Choroid plexus epithelial cell (primary cell): ENCODE measurements around the gene ARL3.
A peak's percentile ranks its signal among the peaks of the same experiment; 100 is the strongest.

Experiments
- DNase-seq: peaks from one replicate; pipeline ENCODE4 v3.0.0-alpha.2; 2010; ENCODE audit warnings: low read depth
- H3K4me3 ChIP-seq: 2 replicates; pipeline ENCODE4 v1.5.1; 2011; ENCODE audit warnings: low read depth, mild to moderate bottlenecking, control low read depth, low read length, moderate library complexity
- TF ChIP-seq, protein P1 (sequence below): conservative IDR thresholded peaks from 2 replicates; pipeline ENCODE4 v1.5.1; 2011; ENCODE audit warnings: low read depth, mild to moderate bottlenecking, control low read depth, inconsistent platforms, low read length, moderate library complexity

Gene ARL3

DNA sequence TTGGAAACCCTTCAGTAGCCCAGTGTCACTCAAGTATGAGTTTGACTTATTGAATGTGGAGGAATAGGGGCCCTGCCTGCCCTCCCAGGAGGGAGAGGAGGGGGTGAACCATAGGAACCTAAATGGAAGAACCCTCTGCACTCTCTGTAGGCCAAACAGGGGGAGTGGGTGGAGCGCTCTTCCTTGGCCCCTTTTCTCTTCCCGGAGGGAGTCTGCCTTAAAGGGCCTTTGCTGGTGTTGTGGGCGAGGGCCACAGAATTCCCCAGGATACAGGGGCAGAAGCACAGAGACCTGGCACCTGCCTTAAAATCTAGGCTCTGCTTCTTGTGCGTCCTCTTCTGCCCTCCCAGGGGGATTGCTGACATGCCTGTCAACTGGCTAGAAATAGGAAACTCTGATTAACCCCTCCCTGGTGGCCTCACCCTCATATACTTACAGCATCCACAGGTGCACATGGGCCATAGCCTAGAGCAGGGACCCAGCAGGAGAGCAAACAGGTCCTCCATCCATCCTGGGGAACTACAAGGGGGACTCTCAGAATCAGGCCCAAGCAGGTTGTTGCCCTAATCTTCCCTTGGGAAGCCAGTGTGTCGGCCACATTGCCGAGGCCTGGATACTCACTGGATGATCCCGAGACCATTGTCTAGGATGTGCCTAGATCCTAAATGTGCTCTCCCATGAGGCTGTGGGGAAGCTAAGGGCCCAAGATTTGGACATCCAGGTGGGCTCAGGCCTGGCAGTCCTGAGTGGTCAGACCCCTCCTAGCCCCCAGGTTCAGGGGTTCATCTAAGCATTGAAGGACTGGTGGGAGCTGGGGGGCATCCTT is 66.5 kb downstream of the ARL3 start:
- H3K4me3 ChIP-seq = peak overlapping the region; percentile 85
- TF ChIP-seq, protein P1, sequence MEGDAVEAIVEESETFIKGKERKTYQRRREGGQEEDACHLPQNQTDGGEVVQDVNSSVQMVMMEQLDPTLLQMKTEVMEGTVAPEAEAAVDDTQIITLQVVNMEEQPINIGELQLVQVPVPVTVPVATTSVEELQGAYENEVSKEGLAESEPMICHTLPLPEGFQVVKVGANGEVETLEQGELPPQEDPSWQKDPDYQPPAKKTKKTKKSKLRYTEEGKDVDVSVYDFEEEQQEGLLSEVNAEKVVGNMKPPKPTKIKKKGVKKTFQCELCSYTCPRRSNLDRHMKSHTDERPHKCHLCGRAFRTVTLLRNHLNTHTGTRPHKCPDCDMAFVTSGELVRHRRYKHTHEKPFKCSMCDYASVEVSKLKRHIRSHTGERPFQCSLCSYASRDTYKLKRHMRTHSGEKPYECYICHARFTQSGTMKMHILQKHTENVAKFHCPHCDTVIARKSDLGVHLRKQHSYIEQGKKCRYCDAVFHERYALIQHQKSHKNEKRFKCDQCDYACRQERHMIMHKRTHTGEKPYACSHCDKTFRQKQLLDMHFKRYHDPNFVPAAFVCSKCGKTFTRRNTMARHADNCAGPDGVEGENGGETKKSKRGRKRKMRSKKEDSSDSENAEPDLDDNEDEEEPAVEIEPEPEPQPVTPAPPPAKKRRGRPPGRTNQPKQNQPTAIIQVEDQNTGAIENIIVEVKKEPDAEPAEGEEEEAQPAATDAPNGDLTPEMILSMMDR = no peak
- DNase-seq = no peak

DNA sequence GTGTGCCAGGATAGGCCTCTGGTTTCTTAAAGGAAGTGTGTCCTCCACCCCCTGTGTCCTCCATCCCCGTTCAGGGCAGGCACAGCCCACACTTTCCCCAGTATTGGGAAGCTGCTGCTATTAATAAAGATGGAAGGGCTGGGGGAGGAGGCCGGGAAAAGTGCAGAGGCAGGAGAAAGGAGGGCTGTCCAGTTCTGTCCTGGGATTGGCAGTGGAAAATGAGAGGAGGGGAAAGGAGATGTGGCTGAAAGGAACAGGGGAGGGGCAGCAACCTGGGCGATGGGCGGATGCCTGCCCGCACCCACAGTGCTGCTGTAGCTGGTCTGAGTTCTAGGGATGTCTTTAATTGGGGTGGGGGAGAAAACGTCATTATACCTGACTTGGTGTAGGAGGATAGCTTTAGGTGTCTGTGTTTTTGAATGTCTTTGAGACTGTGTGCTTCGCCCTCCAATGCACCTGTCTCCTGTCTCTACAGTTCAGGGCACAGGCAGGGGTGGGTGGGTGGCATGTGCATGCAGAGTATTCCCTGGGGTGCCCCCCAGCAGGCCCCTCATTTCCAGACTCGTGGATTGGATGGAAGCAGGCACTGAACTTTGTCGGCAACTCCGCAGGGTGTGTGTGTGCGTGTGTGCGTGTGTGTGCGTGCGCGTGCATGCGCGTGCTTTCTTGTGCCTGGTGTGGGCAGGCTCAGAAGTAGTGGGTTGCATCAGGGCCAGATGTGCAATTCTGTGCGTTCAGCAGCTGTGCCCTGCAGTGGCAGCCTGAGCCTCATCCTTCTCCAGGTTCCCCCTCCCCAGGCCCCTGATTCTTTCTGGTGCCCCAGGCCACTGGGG is 67.4 kb downstream of the ARL3 start:
- TF ChIP-seq, protein P1 = no peak
- peak; percentile 62 for DNase-seq
- peak overlapping the region; percentile 85 for H3K4me3 ChIP-seq

DNA sequence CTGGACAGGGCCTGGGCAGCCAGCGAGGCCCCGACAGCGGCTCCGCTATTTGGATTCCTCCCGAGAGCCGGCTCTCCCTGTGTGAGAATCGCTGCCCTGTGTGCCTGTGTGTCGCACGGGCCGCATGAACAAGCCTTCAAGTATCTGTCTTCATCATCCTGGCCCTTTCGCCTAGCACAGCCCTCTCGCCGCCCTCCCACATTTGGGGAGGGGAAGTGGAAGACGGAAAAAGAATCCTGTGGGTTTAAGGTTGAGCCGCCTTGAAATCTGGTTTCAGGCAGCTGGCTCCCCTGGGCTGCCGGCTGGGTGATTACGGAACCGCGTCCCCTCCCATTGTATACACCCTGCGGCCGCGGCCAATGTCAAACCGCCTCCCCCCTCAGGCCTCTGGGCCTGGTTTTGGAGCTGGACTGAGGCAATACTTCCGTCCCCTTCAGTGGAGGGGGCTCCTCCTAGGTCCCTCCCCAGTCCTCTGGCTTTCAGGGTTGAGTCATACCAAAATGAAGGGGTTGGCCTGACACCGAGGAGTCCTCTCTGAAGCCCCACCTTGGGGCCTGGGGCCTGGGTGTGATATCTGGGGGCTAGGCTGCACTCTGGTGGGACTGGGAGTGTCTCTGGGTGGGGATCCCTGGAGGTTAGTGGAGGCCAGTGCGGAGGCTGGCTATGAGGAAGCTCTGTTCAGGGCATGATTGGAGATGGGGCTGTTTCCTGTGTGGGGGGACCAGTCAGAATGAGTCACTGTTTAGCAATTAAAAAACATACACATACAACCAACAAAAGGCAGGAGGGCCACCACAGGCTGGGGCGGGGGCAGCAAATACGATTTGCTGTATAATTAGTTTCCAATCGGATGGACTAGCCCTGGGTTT is 68.2 kb downstream of the ARL3 start:
- peak overlapping the region; percentile 85 for H3K4me3 ChIP-seq
- TF ChIP-seq, protein P1 = no peak
- DNase-seq = peak; percentile 95

DNA sequence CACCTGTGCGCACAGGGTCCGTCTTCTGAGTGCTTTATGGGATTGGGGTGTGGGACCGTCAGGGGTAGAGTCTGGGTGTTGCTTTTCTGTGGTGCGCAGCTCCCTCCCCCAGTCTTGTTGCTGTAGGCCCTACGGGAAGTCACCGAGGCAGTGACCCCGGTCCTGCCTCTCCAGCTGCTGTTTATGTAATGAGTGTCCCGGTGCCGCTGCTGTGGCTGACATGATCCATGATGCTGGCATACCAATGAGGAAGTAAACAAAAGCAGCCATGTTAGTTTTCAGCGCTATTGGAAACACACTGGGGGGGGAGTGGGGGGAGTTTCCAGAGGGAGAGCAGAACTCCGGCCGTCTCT is 68.8 kb downstream of the ARL3 start:
- TF ChIP-seq, protein P1 = no peak
- no peak for DNase-seq
- H3K4me3 ChIP-seq = peak overlapping the region; percentile 85

DNA sequence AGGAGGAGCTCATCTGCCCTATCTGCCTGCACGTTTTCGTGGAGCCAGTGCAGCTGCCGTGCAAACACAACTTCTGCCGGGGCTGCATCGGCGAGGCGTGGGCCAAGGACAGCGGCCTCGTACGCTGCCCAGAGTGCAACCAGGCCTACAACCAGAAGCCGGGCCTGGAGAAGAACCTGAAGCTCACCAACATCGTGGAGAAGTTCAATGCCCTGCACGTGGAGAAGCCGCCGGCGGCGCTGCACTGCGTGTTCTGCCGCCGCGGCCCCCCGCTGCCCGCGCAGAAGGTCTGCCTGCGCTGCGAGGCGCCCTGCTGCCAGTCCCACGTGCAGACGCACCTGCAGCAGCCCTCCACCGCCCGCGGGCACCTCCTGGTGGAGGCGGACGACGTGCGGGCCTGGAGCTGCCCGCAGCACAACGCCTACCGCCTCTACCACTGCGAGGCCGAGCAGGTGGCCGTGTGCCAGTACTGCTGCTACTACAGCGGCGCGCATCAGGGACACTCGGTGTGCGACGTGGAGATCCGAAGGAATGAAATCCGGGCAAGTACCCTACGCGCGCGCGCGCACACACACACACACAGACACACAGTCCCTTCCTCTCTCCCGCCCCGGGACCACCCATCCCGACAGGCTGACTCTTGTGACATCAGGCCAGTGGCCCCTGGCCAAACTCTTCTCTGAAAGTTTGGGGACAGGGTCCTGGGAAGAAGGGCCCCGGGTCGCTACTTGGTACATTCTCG is 69.4 kb downstream of the ARL3 start:
- TF ChIP-seq, protein P1 = peak; percentile 55
- H3K4me3 ChIP-seq = peak overlapping the region; percentile 85
- peak; percentile 79 for DNase-seq

DNA sequence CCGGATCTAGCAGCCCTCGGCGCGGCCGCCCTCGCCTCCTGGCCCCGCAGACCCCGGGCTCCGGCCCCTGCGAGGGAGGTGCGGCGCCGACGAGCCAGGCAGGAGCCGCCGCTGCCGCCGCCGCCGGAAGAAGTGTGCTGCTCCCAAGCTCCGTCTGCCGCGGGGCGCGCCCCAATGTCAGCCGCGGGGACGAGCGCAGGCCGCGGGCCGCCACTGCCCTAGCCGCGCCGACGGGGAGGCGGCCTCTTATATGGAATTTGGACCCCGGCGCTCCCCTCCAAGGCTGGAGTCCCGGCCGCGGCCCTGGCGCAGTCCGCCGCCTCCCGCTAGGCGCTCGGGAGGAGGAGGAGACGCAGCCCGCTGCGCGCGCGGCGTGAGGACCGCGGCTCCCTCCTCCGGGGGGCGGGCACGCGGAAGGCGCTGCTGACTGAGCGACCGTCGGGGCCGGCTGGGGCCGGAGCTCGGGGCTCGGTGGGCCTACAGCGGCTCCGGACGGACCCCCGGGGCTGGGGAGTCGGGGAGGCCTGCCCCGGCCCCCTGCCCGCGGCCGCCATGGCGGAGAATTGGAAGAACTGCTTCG is 70.0 kb downstream of the ARL3 start, which contains the start of gene TRIM8:
TSS of gene TRIM8 (plus strand) at position 414 of the 580 bp plus-strand sequence. CDS start at position 553, 139 bp downstream.
- peak within 1 kb of the TSS; percentile 85 for H3K4me3 ChIP-seq
- DNase-seq = peak; percentile 57
- TF ChIP-seq, protein P1 = no peak
